BE2C (cell line): ENCODE results near the gene IL22RA1.

ENCODE experiments used
- DNase-seq: peaks from one replicate; pipeline ENCODE4 v3.0.0-alpha.2; 2020
- H3K27me3 ChIP-seq: fragments of 250-450 bp; sonication (Bioruptor Pico); 2 replicates; pipeline ENCODE4 v1.5.1; 2020; ENCODE audit warnings: mild to moderate bottlenecking
- H3K36me3 ChIP-seq: fragments of 250-450 bp; sonication (Bioruptor Pico); 2 replicates; pipeline ENCODE4 v1.5.1; 2020; ENCODE audit warnings: mild to moderate bottlenecking
- H3K4me1 ChIP-seq: fragments of 250-450 bp; sonication (Bioruptor Pico); 2 replicates; pipeline ENCODE4 v1.5.1; 2020
- H3K4me3 ChIP-seq: 2 replicates; pipeline ENCODE4 v1.5.1; 2011; ENCODE audit warnings: low read depth, low read length
- H3K9me3 ChIP-seq: fragments of 250-450 bp; sonication (Bioruptor Pico); 2 replicates; pipeline ENCODE4 v1.5.1; 2020
- TF ChIP-seq, protein P1 (sequence below): IDR thresholded peaks from 2 replicates; pipeline ENCODE4 v1.5.1; 2012; ENCODE audit warnings: mild to moderate bottlenecking, low read depth, low read length

The IL22RA1 gene

DNA sequence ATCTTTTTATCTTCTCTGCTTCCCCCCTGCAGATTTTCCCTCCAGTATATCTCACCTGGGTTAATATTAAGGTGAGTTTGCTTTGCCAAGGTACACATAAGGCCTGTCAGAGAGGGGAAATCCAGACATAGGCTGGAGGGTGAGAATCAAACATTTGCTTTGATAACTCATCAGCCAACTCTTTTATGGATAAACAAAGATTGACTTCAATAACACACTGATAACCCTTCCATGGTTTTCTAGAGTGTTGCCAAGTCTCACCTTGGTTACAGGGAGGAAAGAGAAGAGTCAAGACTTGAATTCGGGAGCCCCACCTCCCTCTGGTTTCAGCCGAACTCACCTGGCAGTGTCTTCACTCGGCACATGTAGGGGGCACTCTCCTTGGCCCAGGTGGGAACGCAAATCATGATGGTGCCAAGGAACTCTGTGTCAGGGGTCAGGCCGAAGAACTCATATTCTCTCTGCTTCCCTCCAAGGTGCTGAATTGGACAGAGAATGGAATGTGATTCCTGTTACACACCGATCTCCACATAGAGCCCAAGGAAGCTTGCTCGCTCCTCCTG is 15.1 kb downstream of the IL22RA1 start:
- Histone ChIP-seq H3K4me1 (no peaks in the 10 kb centered on the region), H3K4me3 (no peak overlapping the region), H3K27me3 (no peaks in the 10 kb centered on the region), H3K36me3 (no peaks in the 10 kb centered on the region), H3K9me3 (no peaks in the 10 kb centered on the region)
- TF ChIP-seq, protein P1, sequence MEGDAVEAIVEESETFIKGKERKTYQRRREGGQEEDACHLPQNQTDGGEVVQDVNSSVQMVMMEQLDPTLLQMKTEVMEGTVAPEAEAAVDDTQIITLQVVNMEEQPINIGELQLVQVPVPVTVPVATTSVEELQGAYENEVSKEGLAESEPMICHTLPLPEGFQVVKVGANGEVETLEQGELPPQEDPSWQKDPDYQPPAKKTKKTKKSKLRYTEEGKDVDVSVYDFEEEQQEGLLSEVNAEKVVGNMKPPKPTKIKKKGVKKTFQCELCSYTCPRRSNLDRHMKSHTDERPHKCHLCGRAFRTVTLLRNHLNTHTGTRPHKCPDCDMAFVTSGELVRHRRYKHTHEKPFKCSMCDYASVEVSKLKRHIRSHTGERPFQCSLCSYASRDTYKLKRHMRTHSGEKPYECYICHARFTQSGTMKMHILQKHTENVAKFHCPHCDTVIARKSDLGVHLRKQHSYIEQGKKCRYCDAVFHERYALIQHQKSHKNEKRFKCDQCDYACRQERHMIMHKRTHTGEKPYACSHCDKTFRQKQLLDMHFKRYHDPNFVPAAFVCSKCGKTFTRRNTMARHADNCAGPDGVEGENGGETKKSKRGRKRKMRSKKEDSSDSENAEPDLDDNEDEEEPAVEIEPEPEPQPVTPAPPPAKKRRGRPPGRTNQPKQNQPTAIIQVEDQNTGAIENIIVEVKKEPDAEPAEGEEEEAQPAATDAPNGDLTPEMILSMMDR: no peak
- no peak for DNase-seq

DNA sequence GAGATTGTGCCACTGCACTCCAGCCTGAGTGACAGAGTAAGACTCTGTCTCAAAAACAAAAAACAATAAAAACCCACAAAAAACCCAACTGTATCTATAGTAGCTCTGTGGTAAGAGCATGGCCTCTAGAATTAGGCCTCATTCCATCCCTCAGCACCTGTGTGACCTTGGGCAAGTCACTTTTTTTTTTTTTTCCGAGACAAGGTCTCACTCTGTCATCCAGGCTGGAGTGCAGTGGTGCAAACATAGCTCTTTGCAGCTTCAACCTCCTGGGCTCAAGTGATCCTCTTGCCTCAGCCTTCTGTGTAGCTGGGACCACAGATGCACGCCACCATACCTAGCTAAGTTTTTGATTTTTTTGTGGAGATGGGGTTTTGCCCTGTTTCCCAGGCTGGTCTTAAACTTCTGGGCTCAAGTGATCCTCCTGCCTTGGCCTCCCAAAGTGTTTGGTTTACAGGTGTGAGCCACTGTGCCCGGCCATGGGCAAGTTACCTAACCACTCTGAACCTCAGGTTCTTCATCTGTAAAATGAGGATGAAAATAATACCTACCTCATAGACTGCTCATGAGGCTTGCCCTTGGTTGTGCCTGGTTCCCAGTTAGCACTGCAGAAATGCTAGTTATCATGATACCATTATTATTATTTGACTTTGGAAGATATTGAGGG is 15.7 kb downstream of the IL22RA1 start:
- no peaks in the 10 kb centered on the region for H3K9me3 ChIP-seq
- H3K4me3 ChIP-seq: no peak overlapping the region
- no peaks in the 10 kb centered on the region for H3K4me1 ChIP-seq
- H3K36me3 ChIP-seq: no peaks in the 10 kb centered on the region
- no peak for DNase-seq
- no peaks in the 10 kb centered on the region for H3K27me3 ChIP-seq
- TF ChIP-seq, protein P1: no peak

DNA sequence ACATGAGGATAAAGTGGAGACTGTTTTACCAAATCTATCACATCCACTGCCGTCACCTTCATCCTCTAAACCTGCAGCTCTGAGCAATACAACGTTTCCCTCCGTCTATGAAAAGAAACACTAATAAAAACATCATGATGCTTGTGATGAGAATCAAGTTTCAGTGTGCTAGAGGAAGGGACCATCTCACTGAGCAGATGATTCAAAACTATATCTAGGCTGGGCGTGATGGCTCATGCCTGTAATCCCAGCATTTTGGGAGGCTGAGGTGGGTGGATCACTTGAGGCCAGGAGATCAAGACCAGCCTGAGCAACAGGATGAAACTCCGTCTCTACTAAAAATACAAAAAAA is 16.3 kb downstream of the IL22RA1 start:
- no peak for DNase-seq
- TF ChIP-seq, protein P1: no peak
- H3K4me1 ChIP-seq: no peaks in the 10 kb centered on the region
- H3K27me3 ChIP-seq: no peaks in the 10 kb centered on the region
- no peaks in the 10 kb centered on the region for H3K36me3 ChIP-seq
- H3K9me3 ChIP-seq: no peaks in the 10 kb centered on the region
- no peak overlapping the region for H3K4me3 ChIP-seq

DNA sequence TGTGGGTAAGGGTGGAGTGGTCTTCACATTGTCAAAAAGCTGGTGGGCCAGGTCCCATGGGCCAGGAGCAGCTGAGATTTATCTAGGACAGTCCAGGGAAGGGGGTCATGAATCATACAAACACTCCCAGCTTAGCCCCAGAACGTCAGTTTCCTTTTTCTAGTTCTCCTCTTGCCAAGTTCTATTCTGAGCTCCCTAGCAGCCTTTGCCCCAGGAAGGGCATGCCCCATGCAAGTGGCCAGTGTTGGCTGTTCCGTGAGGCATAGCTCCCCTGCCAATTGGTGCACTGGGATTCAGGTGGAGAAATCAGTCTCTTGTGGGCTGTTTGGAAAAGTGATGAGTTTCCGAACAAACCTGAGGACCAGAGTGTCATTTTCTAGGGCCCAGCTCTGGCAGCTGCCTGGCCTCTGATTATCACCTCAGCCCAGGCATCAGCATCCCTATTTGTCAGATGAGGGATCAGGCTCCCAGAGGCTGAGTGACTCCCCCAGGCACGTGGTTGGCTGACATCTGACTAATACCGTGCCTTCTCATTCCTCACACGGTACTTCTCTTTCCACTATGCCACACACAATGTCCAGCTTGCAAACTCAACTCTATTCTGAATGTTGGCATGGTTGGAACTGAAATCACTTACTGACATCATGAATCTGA is 16.8 kb downstream of the IL22RA1 start:
- H3K4me1 ChIP-seq: no peaks in the 10 kb centered on the region
- H3K4me3 ChIP-seq: no peak overlapping the region
- no peaks in the 10 kb centered on the region for H3K36me3 ChIP-seq
- TF ChIP-seq, protein P1: no peak
- DNase-seq: no peak
- H3K27me3 ChIP-seq: no peaks in the 10 kb centered on the region
- no peaks in the 10 kb centered on the region for H3K9me3 ChIP-seq

DNA sequence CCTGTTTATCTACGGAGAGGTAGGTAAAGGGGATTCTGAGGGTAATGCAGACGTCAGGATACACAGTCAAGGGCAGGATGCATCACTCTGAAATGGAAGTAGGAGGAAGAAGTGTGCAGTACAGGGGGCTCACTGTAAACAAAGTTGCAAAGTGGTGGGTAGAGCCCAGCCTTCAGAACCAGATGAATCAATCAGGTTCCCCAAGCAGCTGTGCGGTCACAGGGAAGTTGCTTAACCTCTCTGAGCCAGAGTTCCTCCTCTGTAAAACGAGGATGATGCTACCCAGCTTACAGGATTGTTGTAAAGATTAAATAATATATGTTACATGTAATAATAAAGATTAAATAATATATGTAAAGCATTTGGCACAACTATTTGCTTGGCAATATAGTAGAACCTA is 17.5 kb downstream of the IL22RA1 start:
- H3K9me3 ChIP-seq: no peaks in the 10 kb centered on the region
- no peak for DNase-seq
- TF ChIP-seq, protein P1: no peak
- H3K4me3 ChIP-seq: no peak overlapping the region
- H3K27me3 ChIP-seq: no peaks in the 10 kb centered on the region
- no peaks in the 10 kb centered on the region for H3K36me3 ChIP-seq
- no peaks in the 10 kb centered on the region for H3K4me1 ChIP-seq

DNA sequence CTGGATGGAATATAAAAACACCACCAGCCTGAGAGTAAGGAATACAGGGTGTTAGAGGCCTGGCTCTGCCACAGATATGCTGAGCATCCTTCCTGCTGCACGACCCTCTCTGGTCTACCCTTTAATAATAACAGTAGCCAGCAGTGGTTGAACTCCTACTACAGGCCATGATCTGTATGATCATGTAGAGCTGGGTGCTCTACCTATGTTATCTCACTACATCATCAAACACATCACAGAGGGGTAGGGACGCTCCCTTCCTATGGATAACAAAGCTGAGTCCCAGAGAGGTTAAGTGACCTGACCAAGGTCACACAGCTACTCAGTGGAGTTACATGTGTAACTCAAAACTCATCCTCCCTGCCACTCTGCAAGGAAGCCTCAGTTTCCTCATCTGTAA is 18.0 kb downstream of the IL22RA1 start:
- H3K27me3 ChIP-seq: no peaks in the 10 kb centered on the region
- no peaks in the 10 kb centered on the region for H3K36me3 ChIP-seq
- TF ChIP-seq, protein P1: no peak
- H3K9me3 ChIP-seq: no peaks in the 10 kb centered on the region
- no peaks in the 10 kb centered on the region for H3K4me1 ChIP-seq
- H3K4me3 ChIP-seq: no peak overlapping the region
- no peak for DNase-seq
